ENCODE measurements around the gene ULK1.

Gene ULK1

GRCh38 chr12:131939007-131939406 is 44.6 kb downstream of the ULK1 start:
- H3K9me2 ChIP-seq (ENCODE audit: low read depth, low read length) = no peaks in the 10 kb centered on the region
- no peaks in the 10 kb centered on the region for H3K79me2 ChIP-seq (ENCODE audit: insufficient read depth, low read length)
- no peak overlapping the region for H3K4me2 ChIP-seq (ENCODE audit: low read length)
- no peak overlapping the region for H3K27ac ChIP-seq (ENCODE audit: low read depth, low read length, poor library complexity, severe bottlenecking)
- TF ChIP-seq EZH2 (IDR thresholded peaks at IDR 0.05; ENCODE audit: borderline replicate concordance, low read length) = no peak
- TF ChIP-seq, protein P1, sequence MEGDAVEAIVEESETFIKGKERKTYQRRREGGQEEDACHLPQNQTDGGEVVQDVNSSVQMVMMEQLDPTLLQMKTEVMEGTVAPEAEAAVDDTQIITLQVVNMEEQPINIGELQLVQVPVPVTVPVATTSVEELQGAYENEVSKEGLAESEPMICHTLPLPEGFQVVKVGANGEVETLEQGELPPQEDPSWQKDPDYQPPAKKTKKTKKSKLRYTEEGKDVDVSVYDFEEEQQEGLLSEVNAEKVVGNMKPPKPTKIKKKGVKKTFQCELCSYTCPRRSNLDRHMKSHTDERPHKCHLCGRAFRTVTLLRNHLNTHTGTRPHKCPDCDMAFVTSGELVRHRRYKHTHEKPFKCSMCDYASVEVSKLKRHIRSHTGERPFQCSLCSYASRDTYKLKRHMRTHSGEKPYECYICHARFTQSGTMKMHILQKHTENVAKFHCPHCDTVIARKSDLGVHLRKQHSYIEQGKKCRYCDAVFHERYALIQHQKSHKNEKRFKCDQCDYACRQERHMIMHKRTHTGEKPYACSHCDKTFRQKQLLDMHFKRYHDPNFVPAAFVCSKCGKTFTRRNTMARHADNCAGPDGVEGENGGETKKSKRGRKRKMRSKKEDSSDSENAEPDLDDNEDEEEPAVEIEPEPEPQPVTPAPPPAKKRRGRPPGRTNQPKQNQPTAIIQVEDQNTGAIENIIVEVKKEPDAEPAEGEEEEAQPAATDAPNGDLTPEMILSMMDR (IDR thresholded peaks at IDR 0.05; ENCODE audit: low read length) = no peak
- H3K9ac ChIP-seq (ENCODE audit: low read length) = no peak overlapping the region
- H3F3A ChIP-seq (ENCODE audit: insufficient read depth, low read length) = no peaks in the 10 kb centered on the region
- no peaks in the 10 kb centered on the region for H3K9me3 ChIP-seq (ENCODE audit: low read length)
- no peaks in the 10 kb centered on the region for H3K4me1 ChIP-seq (ENCODE audit: insufficient read depth, low read length, severe bottlenecking)
- H2AFZ ChIP-seq (ENCODE audit: low read length) = no peak overlapping the region
- H3K27me3 ChIP-seq (ENCODE audit: insufficient read depth, low read length) = no peaks in the 10 kb centered on the region
- H3K4me3 ChIP-seq (ENCODE audit: low read depth, low read length, poor library complexity, severe bottlenecking) = no peak overlapping the region
- peaks cover 92% of the 10 kb centered on the region for H3K36me3 ChIP-seq (ENCODE audit: insufficient read depth, low read length)
- H4K20me1 ChIP-seq (ENCODE audit: insufficient read depth, low read length) = no peaks in the 10 kb centered on the region

DNA sequence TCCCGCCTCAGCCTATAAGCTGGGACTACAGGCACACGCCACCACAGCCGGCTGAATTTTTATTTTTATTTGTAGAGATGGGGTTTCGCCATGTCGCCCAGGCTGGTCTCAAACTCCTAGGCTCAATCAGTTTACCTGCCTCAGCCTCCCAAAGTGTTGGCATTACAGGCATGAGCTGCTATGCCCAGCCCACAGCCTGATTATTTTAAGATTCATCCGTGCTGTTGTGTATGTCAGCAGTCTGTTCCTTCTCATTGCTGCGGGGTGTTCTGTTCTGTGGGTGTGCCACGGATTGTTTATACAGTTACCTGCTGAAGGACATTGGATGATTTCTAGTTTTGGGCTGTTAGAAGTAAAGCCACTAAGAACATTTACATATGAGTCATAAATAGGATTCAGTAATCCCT is 45.7 kb downstream of the ULK1 start:
- Histone ChIP-seq H3K9me3 (ENCODE audit: low read length) (no peaks in the 10 kb centered on the region), H4K20me1 (ENCODE audit: insufficient read depth, low read length) (no peaks in the 10 kb centered on the region), H3K36me3 (ENCODE audit: insufficient read depth, low read length) (peaks cover 94% of the 10 kb centered on the region), H3K27me3 (ENCODE audit: insufficient read depth, low read length) (no peaks in the 10 kb centered on the region), H3K27ac (ENCODE audit: low read depth, low read length, poor library complexity, severe bottlenecking) (no peak overlapping the region), H3F3A (ENCODE audit: insufficient read depth, low read length) (no peaks in the 10 kb centered on the region), H3K9me2 (ENCODE audit: low read depth, low read length) (no peaks in the 10 kb centered on the region), H2AFZ (ENCODE audit: low read length) (no peak overlapping the region), H3K4me1 (ENCODE audit: insufficient read depth, low read length, severe bottlenecking) (no peaks in the 10 kb centered on the region), H3K9ac (ENCODE audit: low read length) (no peak overlapping the region), H3K4me3 (ENCODE audit: low read depth, low read length, poor library complexity, severe bottlenecking) (no peak overlapping the region), H3K79me2 (ENCODE audit: insufficient read depth, low read length) (no peaks in the 10 kb centered on the region), H3K4me2 (ENCODE audit: low read length) (no peak overlapping the region)
- TF ChIP-seq EZH2 (IDR thresholded peaks at IDR 0.05; ENCODE audit: borderline replicate concordance, low read length) = no peak
- TF ChIP-seq, protein P1 (IDR thresholded peaks at IDR 0.05; ENCODE audit: low read length) = no peak

GRCh38 chr12:131941116-131941986 is 46.9 kb downstream of the ULK1 start:
- Histone ChIP-seq H4K20me1 (ENCODE audit: insufficient read depth, low read length) (no peaks in the 10 kb centered on the region), H3K4me2 (ENCODE audit: low read length) (no peak overlapping the region), H3K9me2 (ENCODE audit: low read depth, low read length) (no peaks in the 10 kb centered on the region), H3K79me2 (ENCODE audit: insufficient read depth, low read length) (no peaks in the 10 kb centered on the region), H3K27ac (ENCODE audit: low read depth, low read length, poor library complexity, severe bottlenecking) (no peak overlapping the region), H3K27me3 (ENCODE audit: insufficient read depth, low read length) (no peaks in the 10 kb centered on the region), H2AFZ (ENCODE audit: low read length) (no peak overlapping the region), H3K4me1 (ENCODE audit: insufficient read depth, low read length, severe bottlenecking) (no peaks in the 10 kb centered on the region), H3K36me3 (ENCODE audit: insufficient read depth, low read length) (peaks cover 82% of the 10 kb centered on the region), H3K4me3 (ENCODE audit: low read depth, low read length, poor library complexity, severe bottlenecking) (no peak overlapping the region), H3K9me3 (ENCODE audit: low read length) (no peaks in the 10 kb centered on the region), H3K9ac (ENCODE audit: low read length) (no peak overlapping the region), H3F3A (ENCODE audit: insufficient read depth, low read length) (no peaks in the 10 kb centered on the region)
- TF ChIP-seq, protein P1 (IDR thresholded peaks at IDR 0.05; ENCODE audit: low read length) = no peak
- TF ChIP-seq EZH2 (IDR thresholded peaks at IDR 0.05; ENCODE audit: borderline replicate concordance, low read length) = no peak
